PFSK-1 (cell line): ENCODE results near the gene CYFIP2.

Experiments
- TAF1 ChIP-seq: IDR thresholded peaks from 2 replicates; pipeline ENCODE4 v1.6.1; 2012; ENCODE audit warnings: low read length, control low read depth, borderline replicate concordance; ENCODE audit not compliant: insufficient read depth
- TF ChIP-seq, protein P1 (sequence below), 2 experiments: IDR thresholded peaks; 2 replicates each; pipeline versions ENCODE4 v1.6.1 to v1.8.0; 2011 to 2012; ENCODE audit warnings: low read depth in 2 of 2, low read length in 2 of 2, control low read depth in 1 of 2, inconsistent platforms in 1 of 2, mild to moderate bottlenecking in 1 of 2, moderate library complexity in 1 of 2; ENCODE audit not compliant: insufficient read depth in 1 of 2

DNA sequence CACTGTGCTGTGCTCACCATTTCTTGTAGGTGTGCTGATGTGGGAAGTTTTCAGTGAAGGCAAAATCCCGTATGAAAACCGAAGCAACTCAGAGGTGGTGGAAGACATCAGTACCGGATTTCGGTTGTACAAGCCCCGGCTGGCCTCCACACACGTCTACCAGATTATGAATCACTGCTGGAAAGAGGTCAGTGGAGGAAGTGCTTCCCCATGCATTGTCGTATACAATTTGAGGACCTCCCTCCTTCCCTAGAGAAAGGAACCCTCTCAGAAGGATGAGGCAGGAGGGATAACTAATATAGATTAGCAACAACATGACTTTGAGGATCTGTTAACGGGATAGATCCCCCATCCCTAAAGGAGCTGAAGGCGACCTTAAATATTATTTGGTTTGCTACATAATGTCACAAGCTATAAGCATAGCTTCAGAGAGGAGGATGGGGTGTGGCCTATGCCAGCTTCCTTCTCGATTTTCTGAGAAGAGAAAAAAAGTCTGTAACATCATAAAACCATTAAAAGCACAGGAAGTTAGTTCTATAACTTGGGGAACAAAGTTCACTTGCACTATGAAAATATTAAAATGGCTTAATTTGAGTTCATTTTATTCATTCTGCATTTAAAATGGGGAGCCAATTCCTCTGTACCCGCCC lies 17.0 kb upstream of the CYFIP2 start:
- TF ChIP-seq, protein P1, sequence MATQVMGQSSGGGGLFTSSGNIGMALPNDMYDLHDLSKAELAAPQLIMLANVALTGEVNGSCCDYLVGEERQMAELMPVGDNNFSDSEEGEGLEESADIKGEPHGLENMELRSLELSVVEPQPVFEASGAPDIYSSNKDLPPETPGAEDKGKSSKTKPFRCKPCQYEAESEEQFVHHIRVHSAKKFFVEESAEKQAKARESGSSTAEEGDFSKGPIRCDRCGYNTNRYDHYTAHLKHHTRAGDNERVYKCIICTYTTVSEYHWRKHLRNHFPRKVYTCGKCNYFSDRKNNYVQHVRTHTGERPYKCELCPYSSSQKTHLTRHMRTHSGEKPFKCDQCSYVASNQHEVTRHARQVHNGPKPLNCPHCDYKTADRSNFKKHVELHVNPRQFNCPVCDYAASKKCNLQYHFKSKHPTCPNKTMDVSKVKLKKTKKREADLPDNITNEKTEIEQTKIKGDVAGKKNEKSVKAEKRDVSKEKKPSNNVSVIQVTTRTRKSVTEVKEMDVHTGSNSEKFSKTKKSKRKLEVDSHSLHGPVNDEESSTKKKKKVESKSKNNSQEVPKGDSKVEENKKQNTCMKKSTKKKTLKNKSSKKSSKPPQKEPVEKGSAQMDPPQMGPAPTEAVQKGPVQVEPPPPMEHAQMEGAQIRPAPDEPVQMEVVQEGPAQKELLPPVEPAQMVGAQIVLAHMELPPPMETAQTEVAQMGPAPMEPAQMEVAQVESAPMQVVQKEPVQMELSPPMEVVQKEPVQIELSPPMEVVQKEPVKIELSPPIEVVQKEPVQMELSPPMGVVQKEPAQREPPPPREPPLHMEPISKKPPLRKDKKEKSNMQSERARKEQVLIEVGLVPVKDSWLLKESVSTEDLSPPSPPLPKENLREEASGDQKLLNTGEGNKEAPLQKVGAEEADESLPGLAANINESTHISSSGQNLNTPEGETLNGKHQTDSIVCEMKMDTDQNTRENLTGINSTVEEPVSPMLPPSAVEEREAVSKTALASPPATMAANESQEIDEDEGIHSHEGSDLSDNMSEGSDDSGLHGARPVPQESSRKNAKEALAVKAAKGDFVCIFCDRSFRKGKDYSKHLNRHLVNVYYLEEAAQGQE (IDR thresholded peaks at IDR 0.05; ENCODE audit: insufficient read depth in 1 of 2, low read depth in 2 of 2, low read length in 2 of 2): no peak
- no peak for TF ChIP-seq TAF1
